Measurements from ENCODE around the gene DPPA3.
"Not testable (repeated sequence)": the region's sequence is repeated elsewhere in the genome, so short reads cannot be mapped to it uniquely, and the experiment has no call there.

The DPPA3 gene

DNA sequence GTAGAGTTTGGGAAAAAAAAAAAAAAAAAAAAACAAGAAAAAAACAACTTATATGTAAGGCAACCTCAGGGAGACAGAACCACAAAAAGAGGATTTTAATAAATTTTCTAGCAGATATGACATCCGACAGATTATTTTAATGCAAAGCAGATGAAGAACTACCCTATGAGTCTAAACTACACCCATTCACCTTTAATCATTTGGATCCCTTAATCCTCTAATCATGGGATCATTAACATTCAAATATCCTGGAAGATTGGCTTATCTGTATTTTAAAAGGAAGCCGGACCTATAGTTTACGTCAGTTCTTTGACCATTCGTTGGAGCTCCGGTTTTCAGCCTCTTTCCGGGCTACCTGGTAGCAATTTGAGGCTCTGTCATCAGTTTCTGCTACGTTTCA lies at the start of gene DPPA3:
Gene DPPA3, plus strand, starts transcription at position 301 of the 400 bp plus-strand sequence. CDS start 138 bp downstream, outside the sequence.
- DNase-seq (ENCODE audit: low read depth) = no peak

DNA sequence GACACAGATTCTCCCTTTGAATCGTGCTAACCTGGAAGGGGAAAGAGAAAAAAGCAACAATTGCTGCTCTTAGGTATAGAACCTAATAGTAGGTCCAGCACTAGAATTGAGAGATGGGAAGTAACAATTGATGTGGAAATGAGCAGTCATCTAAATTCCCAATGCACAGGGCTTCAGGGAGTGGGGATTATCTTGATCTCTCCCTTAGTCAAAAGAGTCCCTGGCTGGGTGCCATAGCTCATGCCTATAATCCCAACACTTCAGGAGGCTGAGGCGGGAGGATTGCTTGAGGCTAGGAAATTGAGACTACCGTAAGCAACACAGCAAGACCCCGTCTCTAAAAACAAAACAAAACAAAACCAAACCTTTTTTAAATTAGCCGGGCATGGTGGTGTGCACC lies 49.5 kb upstream of the DPPA3 start:
- no peak for DNase-seq (ENCODE audit: low read depth)

DNA sequence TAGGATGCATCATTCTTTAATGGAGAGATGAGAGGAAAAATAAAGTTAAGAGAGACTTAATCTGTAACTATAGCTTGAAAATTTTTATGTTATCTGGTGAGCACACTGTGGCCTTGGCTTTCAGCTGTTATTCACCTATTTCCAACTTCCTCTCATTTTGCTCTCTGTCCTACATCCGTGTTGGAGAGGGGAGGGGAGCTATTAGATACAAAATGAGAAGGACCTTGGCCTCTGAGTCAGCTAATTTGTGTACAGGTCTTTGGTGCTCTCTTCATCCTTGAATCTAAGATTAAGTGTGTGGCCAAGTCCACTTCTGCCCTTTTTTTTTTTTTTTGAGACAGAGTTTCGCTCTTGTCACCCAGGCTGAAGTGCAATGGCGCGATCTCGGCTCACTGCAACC lies 44.6 kb upstream of the DPPA3 start:
- DNase-seq (ENCODE audit: low read depth) = no peak

DNA sequence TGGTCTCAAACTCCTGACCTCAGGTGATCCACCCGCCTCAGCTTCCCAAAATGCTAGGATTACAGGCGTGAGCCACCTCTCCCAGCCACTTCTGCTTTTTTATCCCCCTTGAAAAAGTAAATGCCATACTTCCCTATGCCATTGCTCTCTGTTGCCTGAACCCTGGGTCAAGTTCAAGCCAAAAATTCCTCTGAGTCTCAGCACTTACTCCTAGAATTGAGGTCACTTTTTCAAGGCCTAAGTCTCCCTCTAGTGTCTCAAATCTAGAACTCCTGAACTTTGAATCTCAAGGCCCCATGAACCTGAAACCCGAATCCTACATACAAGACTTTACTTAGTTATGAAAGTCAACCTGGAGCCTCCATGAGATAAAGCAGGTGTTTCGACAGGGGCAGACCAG lies 44.1 kb upstream of the DPPA3 start:
- DNase-seq (ENCODE audit: low read depth) = no peak

DNA sequence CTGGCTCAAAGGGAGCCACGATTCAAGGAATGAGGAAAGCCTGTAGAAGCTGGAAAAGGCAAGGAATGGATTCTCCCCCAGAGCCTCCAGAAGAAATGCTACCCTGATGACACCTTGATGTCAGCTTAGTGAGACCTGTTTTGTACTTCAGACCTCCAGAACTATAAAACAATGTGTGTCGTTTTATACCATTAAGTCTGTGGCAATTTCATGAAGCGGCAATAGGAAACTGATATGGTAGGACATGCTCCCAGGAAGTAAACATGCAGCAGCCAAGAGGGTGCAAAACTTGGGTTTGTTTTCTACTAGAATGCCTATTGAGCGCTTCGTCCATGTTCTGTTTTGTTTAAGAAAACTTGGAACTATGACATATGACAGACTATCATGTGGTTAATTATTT lies 43.1 kb upstream of the DPPA3 start:
- no peak for DNase-seq (ENCODE audit: low read depth)

DNA sequence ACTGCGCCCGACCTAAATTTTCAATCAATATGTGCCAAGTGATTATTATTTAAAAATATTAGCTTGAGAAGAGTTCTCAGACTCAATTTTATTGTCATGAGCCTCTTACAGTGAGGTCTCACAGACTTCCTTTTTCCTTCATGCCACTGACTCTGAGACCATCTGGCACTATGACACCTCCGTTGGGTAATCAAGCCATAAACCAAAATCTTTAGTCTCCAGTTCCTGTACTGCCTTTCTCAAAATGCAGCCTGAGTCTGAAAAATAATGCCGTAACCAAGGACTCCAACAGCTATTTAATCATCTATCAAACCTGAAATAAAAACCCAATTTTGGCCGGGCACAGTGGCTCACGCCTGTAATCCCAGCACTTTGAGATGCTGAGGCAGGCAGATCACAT lies 35.8 kb upstream of the DPPA3 start:
- not testable (repeated sequence) for DNase-seq (ENCODE audit: low read depth)

DNA sequence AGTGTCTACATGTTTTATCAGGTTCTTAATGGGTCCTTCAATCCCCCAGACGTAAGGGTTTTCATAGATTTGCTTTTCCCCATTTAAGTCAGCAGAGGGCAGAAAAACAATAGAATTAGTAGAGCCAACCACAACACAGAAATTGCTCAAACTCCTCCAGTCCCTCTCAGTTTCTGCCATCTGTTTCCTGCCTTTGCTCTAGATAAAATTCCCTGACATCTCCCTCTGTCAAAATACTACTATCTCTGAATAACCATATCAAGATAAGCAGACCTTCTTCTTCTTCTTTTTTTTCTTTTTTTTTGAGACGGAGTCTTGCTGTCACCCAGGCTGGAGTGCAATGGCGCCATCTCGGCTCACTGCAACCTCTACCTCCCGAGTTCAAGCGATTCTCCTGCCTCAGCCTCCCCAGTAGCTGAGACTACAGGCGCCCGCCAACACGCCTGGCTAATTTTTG lies 33.8 kb upstream of the DPPA3 start:
- not testable (repeated sequence) for DNase-seq (ENCODE audit: low read depth)

DNA sequence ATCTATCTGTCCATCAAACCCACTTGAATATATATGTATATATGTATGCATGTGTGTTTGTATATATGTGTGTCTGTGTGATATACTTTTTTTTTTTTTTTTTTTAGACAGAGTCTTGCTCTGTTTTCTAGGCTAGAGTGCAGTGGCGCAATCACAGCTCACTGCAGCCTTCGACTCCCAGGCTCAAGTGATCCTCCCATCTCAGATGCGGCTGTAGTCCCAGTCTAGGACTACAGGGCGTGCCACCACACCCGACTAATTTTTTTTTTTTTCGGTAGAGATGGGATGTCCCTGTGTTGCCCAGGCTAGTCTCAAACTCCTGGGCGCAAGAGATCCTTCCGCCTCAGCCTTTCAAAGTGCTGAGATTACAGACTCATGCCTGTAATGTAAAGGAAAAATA lies 32.5 kb upstream of the DPPA3 start:
- no peak for DNase-seq (ENCODE audit: low read depth)

DNA sequence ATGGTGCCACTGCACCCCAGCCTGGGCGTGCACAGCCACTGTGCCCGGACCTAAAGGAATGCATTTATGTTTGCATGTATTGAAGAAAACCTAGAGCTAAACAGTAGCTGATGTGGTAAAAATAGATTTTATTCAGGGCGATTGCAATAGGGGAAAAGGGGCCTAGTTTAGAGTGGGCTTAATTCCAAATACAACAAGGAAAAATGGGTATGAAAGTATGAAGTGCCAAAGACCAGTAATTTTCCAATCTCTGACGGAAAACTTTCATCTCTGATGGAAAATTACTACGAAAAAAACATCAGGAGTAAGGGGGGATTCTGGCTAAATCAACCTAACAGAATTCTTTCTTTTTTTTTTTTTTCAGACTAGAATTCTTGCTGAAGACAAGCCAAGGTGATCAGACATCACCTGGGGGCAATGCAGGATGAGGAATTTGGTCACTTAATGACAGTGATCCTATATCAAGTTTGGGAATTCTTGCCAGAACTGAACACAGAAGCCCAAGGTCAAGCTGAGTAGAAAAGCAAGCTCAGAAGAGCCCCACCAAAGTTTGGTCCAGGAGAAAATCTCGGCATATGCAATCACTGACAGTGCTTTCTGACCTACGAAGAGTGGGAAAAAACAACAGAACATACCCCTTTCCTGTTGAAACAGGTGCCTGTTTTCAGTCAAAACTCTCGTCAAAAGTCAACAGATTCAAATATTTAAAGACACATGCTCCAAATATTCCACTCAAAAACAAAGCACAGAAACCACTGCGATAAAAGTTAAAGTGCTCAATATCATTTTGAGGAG lies 31.8 kb upstream of the DPPA3 start:
- no peak for DNase-seq (ENCODE audit: low read depth)

DNA sequence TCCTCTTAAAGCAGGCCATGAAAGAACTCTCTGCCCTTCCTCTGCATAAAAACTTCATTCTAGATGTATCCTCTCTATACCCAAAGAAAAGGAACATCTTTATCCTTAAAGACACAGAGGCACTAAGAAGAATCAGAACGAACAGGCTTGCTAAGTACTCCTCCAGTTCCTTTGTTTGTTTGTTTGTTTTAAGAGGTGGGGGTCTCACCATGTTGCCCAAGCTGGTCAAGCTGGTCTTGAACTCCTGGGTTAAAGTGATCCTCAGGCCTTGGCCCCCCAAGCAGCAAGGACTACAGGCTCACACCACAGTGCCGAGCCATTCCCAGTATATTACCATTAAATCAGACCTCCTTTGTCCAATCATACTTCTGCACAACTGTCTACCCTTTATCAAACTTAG lies 29.7 kb upstream of the DPPA3 start:
- no peak for DNase-seq (ENCODE audit: low read depth)

DNA sequence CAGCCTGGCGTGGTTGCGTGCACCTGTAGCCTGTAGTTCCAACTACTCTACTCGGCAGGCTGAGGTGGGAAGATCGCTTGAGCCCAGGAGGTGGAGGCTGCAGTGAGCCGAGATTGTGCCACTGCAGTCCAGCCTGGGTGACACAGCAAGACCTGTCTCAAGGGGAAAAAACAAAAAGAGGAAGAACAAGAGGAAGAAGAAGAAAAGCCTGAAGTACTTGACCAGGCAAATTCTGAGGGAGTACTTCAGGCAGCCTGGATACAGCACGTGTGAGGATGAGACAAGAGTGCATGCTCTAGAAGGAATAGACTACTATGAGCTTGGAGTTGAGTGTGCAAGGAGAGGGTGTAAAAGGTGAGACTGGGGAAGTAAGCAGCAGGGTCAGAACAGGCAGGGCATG lies 17.4 kb upstream of the DPPA3 start:
- no peak for DNase-seq (ENCODE audit: low read depth)

DNA sequence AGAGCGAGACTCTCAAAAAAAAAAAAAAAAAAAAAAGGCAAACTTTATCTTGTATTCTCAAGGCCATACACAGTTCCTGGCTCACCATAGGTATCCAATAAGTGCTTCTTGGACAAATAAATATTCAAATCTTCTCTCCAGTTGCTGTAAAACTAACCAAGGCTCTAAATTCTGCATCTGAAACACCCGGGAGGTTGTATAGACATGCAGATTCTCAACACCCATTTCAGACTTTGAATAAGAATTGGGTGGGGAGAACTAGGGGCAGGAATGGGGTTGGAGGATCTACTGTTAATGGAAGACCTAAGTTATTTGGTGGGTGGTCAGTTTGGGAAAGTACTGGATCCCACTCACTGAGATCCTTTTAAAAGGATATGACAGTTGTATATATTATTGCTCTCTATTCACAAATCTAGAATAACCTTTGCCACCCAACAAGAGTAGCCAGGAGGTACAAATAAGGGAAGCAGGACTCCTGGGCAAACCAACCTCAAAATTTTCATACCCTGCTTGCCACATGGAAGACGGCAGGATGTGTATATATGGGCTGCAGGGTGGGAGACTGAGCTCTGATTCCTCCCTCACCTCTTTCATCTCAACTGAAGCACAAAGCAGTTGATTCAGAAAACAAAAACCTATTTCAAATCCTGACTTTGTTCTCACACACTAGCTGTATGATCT lies 16.5 kb upstream of the DPPA3 start:
- no peak for DNase-seq (ENCODE audit: low read depth)

DNA sequence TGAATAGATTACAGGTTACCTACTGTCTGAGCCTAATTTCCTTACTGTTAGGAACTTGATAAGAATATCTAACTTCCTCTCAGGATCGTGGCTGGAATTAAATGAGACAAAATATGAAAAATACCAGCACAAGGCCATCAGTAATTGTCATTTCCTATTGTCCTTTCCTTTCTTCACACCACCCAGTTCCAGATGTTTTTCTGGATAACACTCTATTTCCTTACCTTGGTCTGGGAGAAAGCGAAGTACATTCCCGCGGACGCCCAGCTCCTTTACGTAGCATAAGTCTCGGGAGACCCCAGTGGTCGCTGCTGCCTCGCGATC lies 16.0 kb upstream of the DPPA3 start:
- DNase-seq (ENCODE audit: low read depth) = no peak

DNA sequence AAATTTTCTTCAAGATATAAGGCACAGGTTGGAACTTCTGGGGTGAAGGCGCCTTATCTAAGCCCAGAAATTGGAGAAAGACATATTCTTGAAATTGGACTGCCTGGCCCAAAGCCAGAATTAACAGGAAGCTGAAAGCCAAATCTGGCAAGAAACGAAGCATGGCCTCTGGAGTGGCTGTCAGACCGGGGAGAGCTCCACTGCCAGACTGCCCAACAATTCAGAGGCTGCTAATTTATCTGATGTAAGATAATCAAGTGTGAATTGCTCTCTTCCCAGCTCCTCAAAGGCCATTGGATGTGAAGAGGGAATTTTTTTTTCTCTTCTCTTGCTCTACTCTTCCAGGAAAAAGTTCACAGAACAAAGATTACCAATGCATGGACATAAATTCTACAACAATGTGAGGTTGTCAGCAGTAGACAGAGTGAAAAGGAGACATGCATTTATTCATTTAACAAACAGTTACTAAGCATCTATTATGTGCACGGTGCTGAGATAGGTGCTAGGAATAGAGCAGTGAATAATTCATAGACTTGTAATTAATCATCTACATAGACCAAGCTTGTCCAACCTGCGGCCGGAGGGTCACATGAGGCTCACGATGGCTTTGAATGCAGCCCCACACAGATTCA lies 15.6 kb upstream of the DPPA3 start, which contains the start of gene GDF3:
Gene GDF3, minus strand, starts transcription at position 210 of the 632 bp plus-strand sequence. Its CDS starts 47 bp downstream, at position 163.
- no peak for DNase-seq (ENCODE audit: low read depth)

DNA sequence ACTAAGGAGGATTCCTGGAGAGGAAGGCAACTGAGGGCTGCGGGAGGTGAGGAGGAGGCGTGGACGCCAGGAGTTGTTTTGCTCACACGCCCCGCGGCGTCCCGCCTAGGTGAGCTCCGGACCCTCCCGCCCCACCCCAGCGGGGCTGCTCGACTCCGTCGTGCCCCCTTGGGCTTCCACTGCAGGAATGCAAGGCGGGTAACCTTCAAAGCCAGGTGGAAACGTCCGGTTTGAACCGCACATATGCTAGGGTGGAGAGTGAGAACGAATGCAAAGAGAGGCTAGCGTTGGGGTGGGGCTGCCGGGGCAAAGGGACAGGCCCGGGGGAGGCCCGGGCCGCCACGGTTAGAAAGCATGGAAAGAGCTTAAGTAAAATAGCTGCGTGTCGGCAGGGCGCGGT lies 5.4 kb upstream of the DPPA3 start:
- DNase-seq (ENCODE audit: low read depth) = no peak

DNA sequence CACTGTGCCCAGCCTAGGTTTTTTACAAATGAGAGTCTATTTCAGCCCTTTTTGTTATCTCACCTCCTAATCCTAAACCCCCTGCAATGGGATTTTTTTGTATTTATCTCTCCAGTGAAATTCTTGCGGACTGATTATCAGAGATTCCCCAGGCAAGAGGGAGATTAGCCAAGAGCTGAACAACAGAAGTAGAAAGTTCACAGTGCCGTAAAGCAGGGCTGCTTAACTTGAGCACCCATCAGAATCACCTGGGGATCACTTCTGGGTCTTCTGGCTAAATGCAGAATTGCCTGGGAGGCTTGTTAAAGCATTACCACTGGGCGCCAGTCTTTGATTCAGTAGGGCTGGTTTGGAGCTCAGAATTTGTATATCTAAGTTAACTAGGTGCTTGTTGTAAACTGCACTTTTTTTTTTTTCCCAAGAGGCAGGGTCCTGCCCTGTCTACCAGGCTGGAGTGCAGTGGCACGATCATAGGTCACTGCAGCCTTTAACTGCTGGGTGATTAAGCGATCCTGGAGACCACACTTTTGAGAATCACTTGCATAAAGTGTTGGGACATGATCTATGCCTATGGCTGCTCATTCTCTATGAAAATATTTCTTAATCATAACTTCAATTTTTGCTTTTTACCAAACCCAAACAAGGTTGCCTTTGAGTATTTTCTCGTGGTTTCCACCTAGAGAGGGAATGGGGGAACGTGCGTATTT lies 1.1 kb upstream of the DPPA3 start:
- DNase-seq (ENCODE audit: low read depth) = no peak

DNA sequence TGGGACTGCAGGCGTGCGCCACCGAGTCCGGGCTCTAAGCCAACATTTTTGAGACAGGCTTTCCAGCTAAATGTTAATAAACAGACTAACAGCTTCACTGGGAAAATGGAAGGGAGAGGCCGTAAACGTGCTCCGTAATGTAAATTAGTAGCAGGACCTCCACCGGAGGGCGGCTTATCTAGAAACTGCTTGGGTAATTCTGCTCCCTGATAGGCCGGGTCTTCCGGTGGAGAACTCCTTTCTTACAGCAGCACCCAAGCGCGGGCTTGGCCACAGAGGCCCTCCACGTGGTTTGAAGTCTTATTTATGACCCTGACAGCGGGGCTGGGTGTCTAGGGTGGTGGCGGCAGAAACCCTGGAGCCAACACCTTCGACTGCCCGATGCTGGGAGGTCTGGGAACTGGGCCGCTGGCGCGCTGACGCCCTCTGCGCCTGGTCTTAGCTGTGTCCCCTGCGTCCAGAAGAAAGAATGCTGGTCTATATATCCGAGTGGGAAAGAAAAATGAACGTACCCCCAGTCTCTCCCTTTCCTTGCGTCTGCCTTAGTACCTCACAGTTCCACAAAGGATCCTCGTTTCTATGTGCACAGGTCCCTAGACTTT lies 1.7 kb downstream of the DPPA3 start:
- DNase-seq (ENCODE audit: low read depth) = no peak

DNA sequence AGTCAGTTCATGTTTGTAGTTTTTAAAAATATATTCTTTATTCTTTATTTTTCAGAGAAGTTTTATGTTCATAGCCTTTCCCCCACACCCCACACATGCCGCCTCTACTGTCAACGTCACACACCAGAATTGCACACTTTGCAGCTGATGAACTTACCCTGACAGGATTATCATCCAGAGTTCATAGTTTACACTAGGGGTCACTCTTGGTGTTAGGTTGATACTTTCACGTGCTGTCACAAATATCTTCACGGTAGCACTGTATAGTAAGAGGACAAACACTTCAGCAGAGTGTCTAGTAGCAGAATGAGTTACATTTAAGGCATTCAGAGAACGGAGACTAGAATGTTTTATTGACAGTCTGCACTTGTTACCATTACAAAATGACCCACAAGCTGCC lies 5.1 kb downstream of the DPPA3 start:
- no peak for DNase-seq (ENCODE audit: low read depth)

DNA sequence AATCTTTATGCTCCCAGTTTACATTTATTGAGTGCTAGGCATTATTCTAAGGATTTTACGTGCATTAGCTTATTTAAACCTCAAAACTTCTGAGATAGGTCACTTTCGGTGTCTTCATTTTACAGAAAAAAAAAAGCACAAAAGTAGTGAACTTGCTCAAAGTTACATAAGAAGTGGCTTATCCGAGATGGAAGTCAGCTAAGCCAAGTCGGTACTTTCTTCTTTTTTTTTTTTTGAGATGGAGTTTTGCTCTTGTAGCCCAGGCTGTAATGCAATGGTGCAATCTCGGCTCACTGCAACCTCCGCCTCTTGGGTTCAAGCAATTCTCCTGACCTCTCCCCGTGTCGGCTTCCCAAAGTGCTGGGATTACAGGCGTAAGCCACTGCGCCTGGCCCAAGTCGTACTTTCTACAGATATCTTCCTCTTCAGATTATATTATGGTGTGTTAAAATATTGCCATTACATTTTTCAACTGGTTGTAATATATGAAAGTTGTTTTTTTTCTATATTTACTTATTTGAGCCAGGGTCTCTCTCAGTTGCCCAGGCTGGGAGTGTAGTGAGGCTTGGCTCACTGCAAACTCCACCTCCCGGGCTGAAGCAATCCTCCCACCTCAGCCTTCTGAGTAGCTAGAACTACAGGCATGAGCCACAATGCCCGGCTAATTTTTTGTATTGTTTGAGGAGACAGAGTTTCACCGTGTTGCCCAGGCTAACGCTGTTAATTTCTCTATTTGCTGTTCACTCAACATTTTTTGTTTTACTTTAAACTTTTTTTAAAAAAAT lies 8.9 kb downstream of the DPPA3 start:
- DNase-seq (ENCODE audit: low read depth) = no peak

DNA sequence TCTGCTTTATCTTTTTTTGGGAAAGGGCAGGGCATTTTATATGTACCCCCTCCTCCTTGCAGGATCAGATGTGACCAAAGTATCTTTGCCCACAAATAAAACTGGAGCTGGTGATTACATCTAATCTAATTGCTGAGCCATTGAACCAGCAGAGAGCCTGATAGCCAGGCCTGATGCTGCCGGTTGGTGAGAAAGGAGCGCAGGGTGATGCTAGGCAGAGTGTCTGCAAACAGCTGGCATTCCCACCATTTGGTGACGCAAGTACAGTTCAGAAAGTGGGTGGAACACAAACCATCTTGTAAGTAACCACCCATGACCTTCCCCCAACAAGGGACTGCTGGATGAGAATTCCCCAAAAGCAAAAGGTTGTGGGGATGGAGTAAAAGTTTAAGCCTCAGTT lies 12.7 kb downstream of the DPPA3 start:
- no peak for DNase-seq (ENCODE audit: low read depth)

DNA sequence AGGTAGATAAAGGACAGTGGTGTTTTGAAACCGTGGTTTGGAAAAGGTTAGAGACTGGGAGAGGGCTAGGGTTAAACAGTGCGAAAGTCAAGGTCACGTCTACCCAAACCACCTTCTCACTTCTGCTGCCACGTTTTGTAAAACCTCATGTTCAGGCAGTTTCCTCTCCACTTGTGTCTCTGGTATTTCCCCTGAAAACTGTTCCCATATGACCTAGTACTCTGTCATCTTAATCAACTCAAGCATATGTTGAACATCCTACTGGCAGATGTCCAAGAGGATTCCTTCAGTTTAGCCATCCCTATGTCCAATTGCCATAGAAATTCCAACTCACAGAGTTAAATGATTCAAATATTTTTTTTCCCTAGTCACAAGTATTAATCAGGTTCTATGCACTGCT lies 18.5 kb downstream of the DPPA3 start:
- no peak for DNase-seq (ENCODE audit: low read depth)

Data from fibroblast of the conjunctiva (primary cell).